H9 (cell line): ENCODE measurements around the gene MYOM3. TPM values are rescaled to one million over a fixed set of nuclear protein-coding genes. Genes with fewer than 3 reads are reported as not detected.

Experiments used
- DNase-seq: peaks from one replicate; pipeline ENCODE4 v3.0.0-alpha.2; 2017
- H2AFZ ChIP-seq: one replicate; pipeline ENCODE4 v1.6.1; 2013; ENCODE audit warnings: mild to moderate bottlenecking, low read length, control low read depth, moderate library complexity
- H2AK5ac ChIP-seq: 2 replicates; pipeline ENCODE4 v1.6.1; 2013; ENCODE audit warnings: low read length, control low read depth, mixed read lengths; ENCODE audit not compliant: insufficient read length
- H2BK120ac ChIP-seq: one replicate; pipeline ENCODE4 v1.6.1; 2013; ENCODE audit warnings: low read depth, mild to moderate bottlenecking, low read length, control low read depth, inconsistent platforms; ENCODE audit not compliant: poor library complexity, severe bottlenecking
- H2BK12ac ChIP-seq: 2 replicates; pipeline ENCODE4 v1.6.1; 2013; ENCODE audit warnings: low read length, control low read depth, mixed read lengths, low read depth; ENCODE audit not compliant: insufficient read length
- H2BK15ac ChIP-seq: 2 replicates; pipeline ENCODE4 v1.6.1; 2013; ENCODE audit warnings: low read depth, low read length, control low read depth
- H2BK20ac ChIP-seq: one replicate; pipeline ENCODE4 v1.6.1; 2013; ENCODE audit warnings: low read depth, mild to moderate bottlenecking, low read length, control low read depth, inconsistent platforms; ENCODE audit not compliant: poor library complexity, severe bottlenecking
- H2BK5ac ChIP-seq: 2 replicates; pipeline ENCODE4 v1.6.1; 2013; ENCODE audit warnings: low read length, control low read depth, mixed read lengths; ENCODE audit not compliant: insufficient read length
- H3K14ac ChIP-seq: 2 replicates; pipeline ENCODE4 v1.6.1; 2013; ENCODE audit warnings: low read length, control low read depth; ENCODE audit not compliant: insufficient read depth
- H3K18ac ChIP-seq: 2 replicates; pipeline ENCODE4 v1.6.1; 2013; ENCODE audit warnings: low read depth, mild to moderate bottlenecking, mixed read lengths, low read length, control low read depth; ENCODE audit not compliant: insufficient read length
- H3K23ac ChIP-seq: 2 replicates; pipeline ENCODE4 v1.6.1; 2013; ENCODE audit warnings: low read length, control low read depth, mixed read lengths, low read depth; ENCODE audit not compliant: insufficient read length
- H3K23me2 ChIP-seq: 2 replicates; pipeline ENCODE4 v1.6.1; 2013; ENCODE audit warnings: low read depth, mild to moderate bottlenecking, mixed read lengths, low read length, control low read depth; ENCODE audit not compliant: insufficient read length, poor library complexity, severe bottlenecking
- H3K27ac ChIP-seq: 2 replicates; pipeline ENCODE4 v1.5.1; 2013; ENCODE audit warnings: low read length, control low read depth, mixed read lengths, low read depth; ENCODE audit not compliant: insufficient read length
- H3K27me3 ChIP-seq: 2 replicates; pipeline ENCODE4 v1.6.1; 2013; ENCODE audit warnings: low read length, control low read depth, inconsistent platforms; ENCODE audit not compliant: insufficient read depth
- H3K4ac ChIP-seq: 2 replicates; pipeline ENCODE4 v1.6.1; 2013; ENCODE audit warnings: low read depth, mild to moderate bottlenecking, control low read depth, inconsistent platforms, low read length, moderate library complexity
- H3K4me1 ChIP-seq: 2 replicates; pipeline ENCODE4 v1.6.1; 2013; ENCODE audit warnings: low read length, control low read depth, inconsistent platforms; ENCODE audit not compliant: insufficient read depth
- H3K4me2 ChIP-seq: 2 replicates; pipeline ENCODE4 v1.6.1; 2013; ENCODE audit warnings: low read length, control low read depth, mixed read lengths; ENCODE audit not compliant: insufficient read length, insufficient read depth
- H3K56ac ChIP-seq: 2 replicates; pipeline ENCODE4 v1.6.1; 2013; ENCODE audit warnings: low read depth, mild to moderate bottlenecking, mixed read lengths, low read length, control low read depth; ENCODE audit not compliant: insufficient read length
- H3K79me1 ChIP-seq: 2 replicates; pipeline ENCODE4 v1.6.1; 2013; ENCODE audit warnings: low read depth, mild to moderate bottlenecking, moderate library complexity, low read length, control low read depth, inconsistent platforms; ENCODE audit not compliant: insufficient read depth, poor library complexity, severe bottlenecking
- H3K79me2 ChIP-seq: 2 replicates; pipeline ENCODE4 v1.6.1; 2013; ENCODE audit warnings: low read length, control low read depth, inconsistent platforms; ENCODE audit not compliant: insufficient read depth
- H3K9ac ChIP-seq: 2 replicates; pipeline ENCODE4 v1.6.1; 2013; ENCODE audit warnings: low read length, control low read depth, mixed read lengths; ENCODE audit not compliant: insufficient read length; ENCODE audit errors: extremely low read depth
- H3K9me3 ChIP-seq: one replicate; pipeline ENCODE4 v1.6.1; 2013; ENCODE audit warnings: low read depth, low read length, inconsistent platforms; ENCODE audit not compliant: control insufficient read depth
- H3T11ph ChIP-seq: one replicate; pipeline ENCODE4 v1.6.1; 2013; ENCODE audit warnings: mild to moderate bottlenecking, low read length, control low read depth, inconsistent platforms
- H4K20me1 ChIP-seq: one replicate; pipeline ENCODE4 v1.6.1; 2013; ENCODE audit not compliant: control insufficient read depth, insufficient read length, insufficient read depth
- H4K5ac ChIP-seq: 2 replicates; pipeline ENCODE4 v1.6.1; 2013; ENCODE audit warnings: low read depth, mild to moderate bottlenecking, mixed read lengths, low read length, control low read depth; ENCODE audit not compliant: insufficient read length
- H4K8ac ChIP-seq: replicated peaks from 2 replicates; pipeline ENCODE4 v1.6.1; 2013; ENCODE audit warnings: low read length, control low read depth, mixed read lengths, low read depth; ENCODE audit not compliant: insufficient read length
- H4K91ac ChIP-seq: 2 replicates; pipeline ENCODE4 v1.6.1; 2013; ENCODE audit warnings: low read depth, mild to moderate bottlenecking, moderate library complexity, mixed read lengths, low read length, control low read depth; ENCODE audit not compliant: insufficient read length
- H3K27ac Mint-ChIP-seq, 3 experiments: 2 replicates in 2 of 3; 3 replicates in 1 of 3; pipeline ENCODE4 v1.8.0; 2020 to 2021; ENCODE audit warnings: mixed read lengths in 3 of 3, mild to moderate bottlenecking in 1 of 3, moderate library complexity in 1 of 3
- H3K27me3 Mint-ChIP-seq: 2 replicates; pipeline ENCODE4 v1.8.0; 2021; ENCODE audit warnings: low read depth, mild to moderate bottlenecking, moderate library complexity, mixed read lengths
- H3K36me3 Mint-ChIP-seq, 3 experiments: 2 replicates in 2 of 3; 3 replicates in 1 of 3; pipeline ENCODE4 v1.8.0; 2020 to 2021; ENCODE audit warnings: low read depth in 3 of 3, mixed read lengths in 3 of 3; ENCODE audit not compliant: insufficient read depth in 1 of 3
- H3K4me1 Mint-ChIP-seq, 2 experiments: 2 replicates each; pipeline ENCODE4 v1.8.0; 2020; ENCODE audit warnings: mixed read lengths in 2 of 2
- H3K4me3 Mint-ChIP-seq, 2 experiments: 2 replicates in 1 of 2; 3 replicates in 1 of 2; pipeline ENCODE4 v1.8.0; 2020 to 2021; ENCODE audit warnings: mild to moderate bottlenecking in 2 of 2, mixed read lengths in 2 of 2, moderate library complexity in 1 of 2
- H3K9me3 Mint-ChIP-seq, 2 experiments: 2 replicates in 1 of 2; 3 replicates in 1 of 2; pipeline ENCODE4 v1.8.0; 2020; ENCODE audit warnings: mild to moderate bottlenecking in 2 of 2, mixed read lengths in 2 of 2, moderate library complexity in 1 of 2
- WGBS: extraction: QIAGEN DNeasy Blood & Tissue Kit; methylation state at CpG from one replicate; pipeline ENCODE4 v1.1.7; 2013; ENCODE audit warnings: missing lambda C conversion rate, low lambda C conversion rate, mixed read lengths; ENCODE audit not compliant: insufficient read length; ENCODE audit errors: extremely low coverage; 5-methylcytosine and 5-hydroxymethylcytosine counted together
- total RNA-seq: library from RNA; stranded (reverse); gene quantifications from 2 replicates; pipeline ENCODE4 v1.2.1, GENCODE V29; 2021
- TF ChIP-seq, protein P1 (sequence below): fragments of 200-600 bp; sonication (generic); conservative IDR thresholded peaks from 3 replicates; pipeline ENCODE4 v1.8.0; 2021; ENCODE audit warnings: antibody characterized with exemption, mild to moderate bottlenecking

MYOM3 gene
- total RNA-seq, 1 experiment from 2014 or later, result 0.11 TPM

- no peaks in the 10 kb centered on the region for H3K79me1 ChIP-seq
- no peak overlapping the region for H3K27ac ChIP-seq
- H3T11ph ChIP-seq, result no peak overlapping the region
- H3K27me3 Mint-ChIP-seq, result peaks cover 4% of the 10 kb centered on the region
- no peaks in the 10 kb centered on the region for H3K4me1 ChIP-seq
- no peak overlapping the region for H3K4ac ChIP-seq
- H3K9me3 Mint-ChIP-seq, result peaks cover 5 to 10% of the 10 kb centered on the region in 2 experiments; a peak in 2 of 5 replicates
- no peaks in the 10 kb centered on the region for H3K4me1 Mint-ChIP-seq
- no peaks in the 10 kb centered on the region for H3K27me3 ChIP-seq
- H2BK20ac ChIP-seq, result no peak overlapping the region
- no peak overlapping the region for H2BK12ac ChIP-seq
- no peak for DNase-seq
- WGBS, result no CpG with 5 or more reads among the region's 7 CpGs
- H4K20me1 ChIP-seq, result no peaks in the 10 kb centered on the region
- H3K9ac ChIP-seq, result no peak overlapping the region
- no peak overlapping the region for H3K4me2 ChIP-seq
- no peak overlapping the region for H3K14ac ChIP-seq
- no peaks in the 10 kb centered on the region for H3K23me2 ChIP-seq
- no peaks in the 10 kb centered on the region for H3K9me3 ChIP-seq
- H3K79me2 ChIP-seq, result no peaks in the 10 kb centered on the region
- no peak overlapping the region for H3K18ac ChIP-seq
- H3K56ac ChIP-seq, result no peak overlapping the region
- no peak overlapping the region for H2BK15ac ChIP-seq
- no peak overlapping the region for H4K8ac ChIP-seq
- no peak overlapping the region for H2BK5ac ChIP-seq
- H3K36me3 Mint-ChIP-seq, result no peaks in the 10 kb centered on the region; a peak in 1 of 7 replicates
- no peak overlapping the region for H3K4me3 Mint-ChIP-seq
- TF ChIP-seq, protein P1, sequence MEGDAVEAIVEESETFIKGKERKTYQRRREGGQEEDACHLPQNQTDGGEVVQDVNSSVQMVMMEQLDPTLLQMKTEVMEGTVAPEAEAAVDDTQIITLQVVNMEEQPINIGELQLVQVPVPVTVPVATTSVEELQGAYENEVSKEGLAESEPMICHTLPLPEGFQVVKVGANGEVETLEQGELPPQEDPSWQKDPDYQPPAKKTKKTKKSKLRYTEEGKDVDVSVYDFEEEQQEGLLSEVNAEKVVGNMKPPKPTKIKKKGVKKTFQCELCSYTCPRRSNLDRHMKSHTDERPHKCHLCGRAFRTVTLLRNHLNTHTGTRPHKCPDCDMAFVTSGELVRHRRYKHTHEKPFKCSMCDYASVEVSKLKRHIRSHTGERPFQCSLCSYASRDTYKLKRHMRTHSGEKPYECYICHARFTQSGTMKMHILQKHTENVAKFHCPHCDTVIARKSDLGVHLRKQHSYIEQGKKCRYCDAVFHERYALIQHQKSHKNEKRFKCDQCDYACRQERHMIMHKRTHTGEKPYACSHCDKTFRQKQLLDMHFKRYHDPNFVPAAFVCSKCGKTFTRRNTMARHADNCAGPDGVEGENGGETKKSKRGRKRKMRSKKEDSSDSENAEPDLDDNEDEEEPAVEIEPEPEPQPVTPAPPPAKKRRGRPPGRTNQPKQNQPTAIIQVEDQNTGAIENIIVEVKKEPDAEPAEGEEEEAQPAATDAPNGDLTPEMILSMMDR, result no peak
- H2AK5ac ChIP-seq, result no peak overlapping the region
- H4K5ac ChIP-seq, result no peak overlapping the region
- H3K27ac Mint-ChIP-seq, result no peak overlapping the region
- H4K91ac ChIP-seq, result no peak overlapping the region
- no peak overlapping the region for H3K23ac ChIP-seq
- H2BK120ac ChIP-seq, result no peak overlapping the region
- H2AFZ ChIP-seq, result no peak overlapping the region
Measured at GRCh38 chr1:24065304-24065703, 46.6 kb downstream of the MYOM3 start.
